ENCODE results near the gene SERPINH1. TPM values are rescaled to one million over a fixed set of nuclear protein-coding genes. Genes with fewer than 3 reads are reported as not detected.
A peak's percentile ranks its signal among the peaks of the same experiment; 100 is the strongest.

The SERPINH1 gene
- 100 to 1,000 TPM in 1 of 4 donors, 10 to 100 TPM in 1, 1 to 10 TPM in 2; 8.1 to 151 (median 33.6) TPM for polyA plus RNA-seq
- long read RNA-seq, donor 1, transcript SERPINH1-201 (5 exons, 2,225 nt) = major isoform, 122 of 324 reads
- long read RNA-seq, donor 1, partial matches to known transcripts = 198 of 324 reads
- long read RNA-seq, donor 1, other reads (novel, unspliced or antisense) = 0 of 324 reads
- long read RNA-seq, donor 2, transcript SERPINH1-201 (5 exons, 2,225 nt) = major isoform, 23 of 56 reads
- long read RNA-seq, donor 2, partial matches to known transcripts = 33 of 56 reads
- long read RNA-seq, donor 2, other reads (novel, unspliced or antisense) = 0 of 56 reads
- long read RNA-seq, donor 3, transcript SERPINH1-201 (5 exons, 2,225 nt) = major isoform, 28 of 38 reads
- long read RNA-seq, donor 3, partial matches to known transcripts = 9 of 38 reads
- long read RNA-seq, donor 3, other reads (novel, unspliced or antisense) = 0 of 38 reads
- long read RNA-seq, donor 4, partial matches to known transcripts = 0 of 1 reads
- long read RNA-seq, donor 4, other reads (novel, unspliced or antisense) = 0 of 1 reads
- long read RNA-seq, donor 5, transcript SERPINH1-201 (5 exons, 2,225 nt) = major isoform, 7 of 11 reads
- long read RNA-seq, donor 5, partial matches to known transcripts = 0 of 11 reads
- long read RNA-seq, donor 5, other reads (novel, unspliced or antisense) = 0 of 11 reads
- long read RNA-seq, donor 6, transcript SERPINH1-201 (5 exons, 2,225 nt) = major isoform, 42 of 49 reads
- long read RNA-seq, donor 6, partial matches to known transcripts = 5 of 49 reads
- long read RNA-seq, donor 6, other reads (novel, unspliced or antisense) = 0 of 49 reads
- long read RNA-seq, donor 7 = 0 reads
- long read RNA-seq, donor 8, transcript SERPINH1-201 (5 exons, 2,225 nt) = major isoform, 24 of 39 reads
- long read RNA-seq, donor 8, partial matches to known transcripts = 13 of 39 reads
- long read RNA-seq, donor 8, other reads (novel, unspliced or antisense) = 0 of 39 reads
- long read RNA-seq, donor 9, transcript SERPINH1-201 (5 exons, 2,225 nt) = major isoform, 9 of 28 reads
- long read RNA-seq, donor 9, partial matches to known transcripts = 19 of 28 reads
- long read RNA-seq, donor 9, other reads (novel, unspliced or antisense) = 0 of 28 reads
- long read RNA-seq, donor 10, transcript SERPINH1-201 (5 exons, 2,225 nt) = major isoform, 94 of 129 reads
- long read RNA-seq, donor 10, partial matches to known transcripts = 35 of 129 reads
- long read RNA-seq, donor 10, other reads (novel, unspliced or antisense) = 0 of 129 reads

DNA sequence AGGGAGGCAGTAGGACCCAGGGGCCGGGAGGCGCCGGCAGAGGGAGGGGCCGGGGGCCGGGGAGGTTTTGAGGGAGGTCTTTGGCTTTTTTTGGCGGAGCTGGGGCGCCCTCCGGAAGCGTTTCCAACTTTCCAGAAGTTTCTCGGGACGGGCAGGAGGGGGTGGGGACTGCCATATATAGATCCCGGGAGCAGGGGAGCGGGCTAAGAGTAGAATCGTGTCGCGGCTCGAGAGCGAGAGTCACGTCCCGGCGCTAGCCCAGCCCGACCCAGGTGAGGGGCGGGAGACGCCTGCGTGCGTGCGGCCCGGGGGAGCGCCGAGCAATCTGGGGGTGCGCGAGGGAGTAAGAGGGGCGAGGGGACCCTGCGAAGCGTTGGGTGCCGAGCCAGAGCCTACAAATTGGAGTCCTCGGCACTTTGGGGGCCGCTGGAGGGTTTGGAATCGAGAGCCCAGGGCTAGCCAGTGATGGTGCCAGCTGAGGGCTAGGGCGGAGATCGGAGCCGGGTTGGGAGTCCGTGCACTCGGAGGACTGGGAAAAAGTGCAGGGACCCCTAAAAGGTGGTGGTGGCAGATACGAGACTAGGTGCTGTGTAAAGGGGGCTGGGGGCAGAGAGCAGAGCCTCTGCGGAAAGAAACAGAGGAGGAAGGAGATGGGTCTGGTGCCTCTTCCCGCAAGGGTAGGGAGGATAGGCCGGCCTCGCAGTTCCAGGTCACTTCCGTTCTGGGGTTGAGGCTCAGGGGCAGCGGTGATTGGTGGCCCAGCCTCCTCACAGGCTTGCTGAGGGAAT lies at the start of gene SERPINH1:
Gene SERPINH1 (plus strand): TSS at position 206 of the 788 bp plus-strand sequence. CDS start 4,097 bp downstream, outside the sequence.
- H3K36me3 ChIP-seq (ENCODE audit: control insufficient read depth in 3 of 3, insufficient read depth in 2 of 3, low read depth in 1 of 3, low read length in 3 of 3) = peaks cover 0 to 40% (median 0%) of the 10 kb centered on the region in 3 donors
- FAIRE-seq = no peak
- DNase-seq = peak; percentile 90 to 92
- 0% methylated on average over 51 of the region's 51 CpGs for WGBS, 3 donors
- no peaks in the 10 kb centered on the region for H3K27me3 ChIP-seq (ENCODE audit: control insufficient read depth in 3 of 3, insufficient read depth in 3 of 3, low read length in 3 of 3)
- peak within 1 kb of the TSS; percentile 77 to 99 (median 86) for H3K4me3 ChIP-seq (ENCODE audit: low read depth in 1 of 3, low read length in 3 of 3)
- no peaks in the 10 kb centered on the region for H3K9me3 ChIP-seq (ENCODE audit: control insufficient read depth in 2 of 2, insufficient read depth in 1 of 2, low read depth in 1 of 2, low read length in 1 of 2)
- peak within 1 kb of the TSS; percentile 81 to 99 (median 98) for H3K27ac ChIP-seq (ENCODE audit: low read depth in 1 of 3, low read length in 2 of 3)
- peaks cover 0 to 61% (median 5%) of the 10 kb centered on the region in 3 donors for H3K4me1 ChIP-seq (ENCODE audit: control insufficient read depth in 3 of 3, insufficient read depth in 2 of 3, low read depth in 1 of 3, low read length in 2 of 3)

DNA sequence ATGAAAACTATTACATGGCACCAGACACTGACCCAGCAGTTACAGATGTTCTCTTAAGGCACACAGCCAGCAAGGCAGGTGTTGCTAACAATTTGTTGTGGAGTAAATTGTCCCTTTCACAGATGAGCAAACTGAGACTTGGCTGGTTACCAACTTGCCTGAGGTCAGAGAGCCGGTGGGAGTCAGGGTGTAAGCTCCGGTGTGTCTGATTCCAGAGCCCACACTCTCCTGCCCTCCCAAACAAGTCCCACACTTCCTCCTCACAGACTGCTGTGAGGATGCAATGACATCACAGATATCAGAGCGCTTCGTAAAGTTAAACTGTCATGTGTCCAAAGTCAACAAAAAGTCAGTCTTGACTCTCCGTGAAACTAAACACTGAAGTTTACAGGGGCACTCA lies 48.8 kb upstream of the SERPINH1 start:
- 36 to 52% (median 45%) methylated on average over 5 of the region's 5 CpGs for WGBS, 3 donors
- H3K36me3 ChIP-seq (ENCODE audit: control insufficient read depth in 3 of 3, insufficient read depth in 2 of 3, low read depth in 1 of 3, low read length in 3 of 3) = peaks cover 0 to 62% (median 0%) of the 10 kb centered on the region in 3 donors
- H3K9me3 ChIP-seq (ENCODE audit: control insufficient read depth in 2 of 2, insufficient read depth in 1 of 2, low read depth in 1 of 2, low read length in 1 of 2) = peaks cover 0 to 7% of the 10 kb centered on the region in 2 donors
- no peak overlapping the region for H3K4me3 ChIP-seq (ENCODE audit: low read depth in 1 of 3, low read length in 3 of 3)
- DNase-seq (peak in 1 of 2 donors; percentile 63), FAIRE-seq (no peak)
- no peaks in the 10 kb centered on the region for H3K27me3 ChIP-seq (ENCODE audit: control insufficient read depth in 3 of 3, insufficient read depth in 3 of 3, low read length in 3 of 3)
- peak overlapping the region in 1 of 3 donors; percentile 15 for H3K27ac ChIP-seq (ENCODE audit: low read depth in 1 of 3, low read length in 2 of 3)
- peaks cover 0 to 77% (median 0%) of the 10 kb centered on the region in 3 donors for H3K4me1 ChIP-seq (ENCODE audit: control insufficient read depth in 3 of 3, insufficient read depth in 2 of 3, low read depth in 1 of 3, low read length in 2 of 3)

DNA sequence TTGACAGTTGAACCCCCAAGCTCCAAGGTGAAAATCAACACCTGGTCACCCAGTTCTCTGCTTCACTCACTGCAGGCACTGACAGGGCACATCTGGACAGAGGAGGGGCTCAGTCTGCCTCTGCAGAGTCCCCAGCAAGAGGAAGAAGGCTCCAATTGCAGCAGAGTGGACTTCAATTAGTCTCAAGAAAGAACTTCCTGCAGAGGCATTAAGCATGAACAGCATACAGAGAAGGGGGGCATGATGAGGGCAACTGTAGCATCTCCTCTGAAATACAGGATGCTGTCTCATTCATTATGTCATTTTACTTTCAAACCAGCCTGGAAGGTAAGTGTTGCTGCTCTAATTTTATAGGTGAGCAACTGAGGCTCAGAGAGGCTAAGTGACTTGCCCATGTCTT lies 47.5 kb upstream of the SERPINH1 start:
- Histone ChIP-seq H3K4me3 (ENCODE audit: low read depth in 1 of 3, low read length in 3 of 3) (no peak overlapping the region), H3K36me3 (ENCODE audit: control insufficient read depth in 3 of 3, insufficient read depth in 2 of 3, low read depth in 1 of 3, low read length in 3 of 3) (peaks cover 0 to 55% (median 0%) of the 10 kb centered on the region in 3 donors), H3K27ac (ENCODE audit: low read depth in 1 of 3, low read length in 2 of 3) (no peak overlapping the region), H3K27me3 (ENCODE audit: control insufficient read depth in 3 of 3, insufficient read depth in 3 of 3, low read length in 3 of 3) (no peaks in the 10 kb centered on the region), H3K9me3 (ENCODE audit: control insufficient read depth in 2 of 2, insufficient read depth in 1 of 2, low read depth in 1 of 2, low read length in 1 of 2) (peaks cover 0 to 7% of the 10 kb centered on the region in 2 donors), H3K4me1 (ENCODE audit: control insufficient read depth in 3 of 3, insufficient read depth in 2 of 3, low read depth in 1 of 3, low read length in 2 of 3) (peaks cover 0 to 76% (median 0%) of the 10 kb centered on the region in 3 donors)
- DNase-seq (no peak), FAIRE-seq (no peak)

DNA sequence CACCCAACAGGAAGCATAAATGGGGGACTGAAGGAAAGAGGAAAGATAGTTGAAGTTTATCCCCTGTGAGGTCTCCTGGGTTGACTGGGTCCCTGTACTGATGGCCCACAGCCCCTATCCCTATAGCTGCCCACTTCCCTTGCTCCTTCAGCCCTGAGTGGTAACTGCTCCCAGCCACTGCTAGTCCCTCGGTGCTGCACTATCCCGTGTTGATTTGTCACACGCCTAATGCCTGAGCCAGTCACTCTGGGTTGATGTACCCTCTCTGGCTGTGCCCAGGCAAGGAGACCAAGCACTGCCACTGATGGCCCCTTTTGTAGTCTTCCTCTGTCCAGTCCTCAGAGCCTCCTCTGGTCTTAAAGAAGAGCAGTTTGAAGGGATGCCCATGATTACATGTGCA lies 45.9 kb upstream of the SERPINH1 start:
- 95 to 97% (median 97%) methylated on average over 3 of the region's 3 CpGs for WGBS, 3 donors
- H3K27me3 ChIP-seq (ENCODE audit: control insufficient read depth in 3 of 3, insufficient read depth in 3 of 3, low read length in 3 of 3) = no peaks in the 10 kb centered on the region
- no peak for FAIRE-seq
- H3K27ac ChIP-seq (ENCODE audit: low read depth in 1 of 3, low read length in 2 of 3) = peak overlapping the region in 1 of 3 donors; percentile 64
- H3K36me3 ChIP-seq (ENCODE audit: control insufficient read depth in 3 of 3, insufficient read depth in 2 of 3, low read depth in 1 of 3, low read length in 3 of 3) = peaks cover 0 to 68% (median 0%) of the 10 kb centered on the region in 3 donors
- peaks cover 0 to 71% (median 0%) of the 10 kb centered on the region in 3 donors for H3K4me1 ChIP-seq (ENCODE audit: control insufficient read depth in 3 of 3, insufficient read depth in 2 of 3, low read depth in 1 of 3, low read length in 2 of 3)
- H3K9me3 ChIP-seq (ENCODE audit: control insufficient read depth in 2 of 2, insufficient read depth in 1 of 2, low read depth in 1 of 2, low read length in 1 of 2) = peaks cover 0 to 7% of the 10 kb centered on the region in 2 donors
- no peak overlapping the region for H3K4me3 ChIP-seq (ENCODE audit: low read depth in 1 of 3, low read length in 3 of 3)
- no peak for DNase-seq

DNA sequence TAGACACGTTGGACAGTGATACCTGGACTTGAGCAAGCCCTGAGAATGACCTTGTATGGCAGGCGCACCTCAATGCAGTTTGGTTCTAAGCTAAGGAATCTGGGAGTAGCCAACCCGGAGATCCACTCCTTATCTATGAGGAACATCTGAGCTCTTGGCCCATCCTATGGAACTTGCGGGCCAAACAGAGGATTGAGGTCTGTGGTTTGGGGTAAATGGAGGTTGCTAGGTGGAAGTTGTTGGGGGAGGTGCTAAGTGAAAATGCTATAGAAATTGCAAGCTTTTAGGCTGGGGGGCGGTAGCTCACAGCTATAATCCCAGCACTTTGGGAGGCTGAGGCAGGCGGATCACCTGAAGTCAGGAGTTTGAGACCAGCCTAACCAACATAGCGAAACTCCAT lies 45.2 kb upstream of the SERPINH1 start:
- no peak for DNase-seq
- Histone ChIP-seq H3K4me3 (ENCODE audit: low read depth in 1 of 3, low read length in 3 of 3) (no peak overlapping the region), H3K36me3 (ENCODE audit: control insufficient read depth in 3 of 3, insufficient read depth in 2 of 3, low read depth in 1 of 3, low read length in 3 of 3) (peaks cover 0 to 66% (median 0%) of the 10 kb centered on the region in 3 donors), H3K4me1 (ENCODE audit: control insufficient read depth in 3 of 3, insufficient read depth in 2 of 3, low read depth in 1 of 3, low read length in 2 of 3) (peaks cover 0 to 71% (median 0%) of the 10 kb centered on the region in 3 donors), H3K9me3 (ENCODE audit: control insufficient read depth in 2 of 2, insufficient read depth in 1 of 2, low read depth in 1 of 2, low read length in 1 of 2) (peaks cover 0 to 7% of the 10 kb centered on the region in 2 donors), H3K27me3 (ENCODE audit: control insufficient read depth in 3 of 3, insufficient read depth in 3 of 3, low read length in 3 of 3) (no peaks in the 10 kb centered on the region), H3K27ac (ENCODE audit: low read depth in 1 of 3, low read length in 2 of 3) (peak overlapping the region in 1 of 3 donors; percentile 64)
- no peak for FAIRE-seq
- 86 to 87% (median 87%) methylated on average over 7 of the region's 7 CpGs for WGBS, 3 donors

DNA sequence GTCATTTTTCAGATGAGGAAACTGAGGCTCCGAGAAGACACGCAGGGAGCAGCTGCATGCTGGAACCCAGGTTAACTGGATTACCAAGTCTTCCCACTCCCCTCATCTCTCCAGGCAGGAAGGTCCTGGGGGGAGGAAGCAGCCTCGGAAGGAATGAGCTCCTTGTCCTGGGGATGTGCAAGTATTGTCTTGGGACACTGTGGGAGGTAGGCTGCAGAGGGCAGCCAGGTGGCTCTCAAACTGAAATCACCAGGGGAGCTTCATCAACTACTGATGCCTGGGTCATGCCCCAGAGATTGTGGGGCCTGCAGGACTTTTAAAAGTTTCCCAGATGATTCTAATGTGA lies 43.9 kb upstream of the SERPINH1 start:
- Histone ChIP-seq H3K36me3 (ENCODE audit: control insufficient read depth in 3 of 3, insufficient read depth in 2 of 3, low read depth in 1 of 3, low read length in 3 of 3) (peaks cover 0 to 57% (median 0%) of the 10 kb centered on the region in 3 donors), H3K4me1 (ENCODE audit: control insufficient read depth in 3 of 3, insufficient read depth in 2 of 3, low read depth in 1 of 3, low read length in 2 of 3) (peaks cover 0 to 81% (median 0%) of the 10 kb centered on the region in 3 donors), H3K4me3 (ENCODE audit: low read depth in 1 of 3, low read length in 3 of 3) (no peak overlapping the region), H3K27me3 (ENCODE audit: control insufficient read depth in 3 of 3, insufficient read depth in 3 of 3, low read length in 3 of 3) (no peaks in the 10 kb centered on the region), H3K9me3 (ENCODE audit: control insufficient read depth in 2 of 2, insufficient read depth in 1 of 2, low read depth in 1 of 2, low read length in 1 of 2) (peaks cover 0 to 7% of the 10 kb centered on the region in 2 donors), H3K27ac (ENCODE audit: low read depth in 1 of 3, low read length in 2 of 3) (peak overlapping the region in 1 of 3 donors; percentile 64)
- FAIRE-seq (no peak), DNase-seq (no peak)
- 16 to 75% (median 48%) methylated on average over 3 of the region's 3 CpGs for WGBS, 3 donors

DNA sequence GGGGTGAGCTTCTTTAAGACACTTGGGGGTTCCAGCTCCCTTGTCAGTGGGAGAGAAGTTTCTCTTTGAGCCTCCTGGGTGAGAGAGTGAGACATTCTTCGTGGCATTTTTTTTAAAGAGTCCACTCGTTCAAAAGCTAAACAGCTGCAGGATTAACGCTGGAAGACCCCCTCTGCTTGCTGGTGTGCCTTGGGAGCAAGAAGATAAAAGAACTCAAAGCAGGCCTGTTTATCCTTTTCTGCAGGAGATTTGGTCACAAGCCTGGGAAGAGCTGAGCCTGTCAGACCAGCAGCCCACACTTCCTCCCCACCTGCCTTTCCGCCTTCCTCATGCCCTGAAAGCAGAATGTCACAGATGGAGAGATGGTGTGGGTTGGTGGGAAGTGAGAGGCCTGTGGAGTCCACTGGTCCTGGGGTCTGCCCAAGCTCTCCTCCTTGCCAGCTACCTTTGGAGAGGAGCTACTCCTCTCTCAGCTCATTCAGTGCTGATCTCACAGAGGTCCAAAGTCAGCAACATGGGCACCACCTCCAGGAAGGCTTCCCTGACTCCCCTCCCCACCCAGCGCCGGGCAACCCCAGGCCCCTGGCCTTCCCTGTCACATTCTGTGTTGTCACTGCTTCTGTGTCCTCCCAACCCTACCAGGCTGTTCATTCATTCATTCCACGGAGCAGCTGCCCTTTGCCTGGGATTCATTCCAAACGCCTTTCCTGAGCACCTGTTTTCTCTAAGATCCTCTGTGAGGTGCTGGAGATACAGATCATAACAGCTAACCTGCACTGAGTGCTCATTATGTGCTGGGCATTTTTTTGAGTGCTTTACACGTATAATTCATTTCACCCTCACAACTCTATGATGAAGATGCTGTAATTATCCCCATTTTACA lies 43.0 kb upstream of the SERPINH1 start:
- WGBS, 3 donors = 19 to 57% (median 40%) methylated on average over 9 of the region's 9 CpGs
- Histone ChIP-seq H3K4me3 (ENCODE audit: low read depth in 1 of 3, low read length in 3 of 3) (no peak overlapping the region), H3K9me3 (ENCODE audit: control insufficient read depth in 2 of 2, insufficient read depth in 1 of 2, low read depth in 1 of 2, low read length in 1 of 2) (peaks cover 0 to 7% of the 10 kb centered on the region in 2 donors), H3K27me3 (ENCODE audit: control insufficient read depth in 3 of 3, insufficient read depth in 3 of 3, low read length in 3 of 3) (no peaks in the 10 kb centered on the region), H3K27ac (ENCODE audit: low read depth in 1 of 3, low read length in 2 of 3) (peak overlapping the region in 1 of 3 donors; percentile 64), H3K4me1 (ENCODE audit: control insufficient read depth in 3 of 3, insufficient read depth in 2 of 3, low read depth in 1 of 3, low read length in 2 of 3) (peaks cover 0 to 82% (median 0%) of the 10 kb centered on the region in 3 donors), H3K36me3 (ENCODE audit: control insufficient read depth in 3 of 3, insufficient read depth in 2 of 3, low read depth in 1 of 3, low read length in 3 of 3) (peaks cover 0 to 50% (median 0%) of the 10 kb centered on the region in 3 donors)
- no peak for DNase-seq
- FAIRE-seq = no peak

All from small intestine (tissue), 16 donors.